GM12878 (cell line): Measurements from ENCODE around the gene CFAP52. TPM values are rescaled to one million over a fixed set of nuclear protein-coding genes. Genes with fewer than 3 reads are reported as not detected.

ENCODE experiments used
- ATAC-seq: fragments of 200-7000 bp; cut with Tn5 transposase; 3 replicates; pipeline ENCODE4 v1.9.1; 2020; ENCODE audit warnings: mild to moderate bottlenecking, moderate library complexity
- BruUV-seq: library from RNA; stranded (reverse); fragments of 400-500 nt; replicated peaks from 2 replicates; lab custom pipeline; 2021; lab: Mats Ljungman, UMichigan
- CTCF ChIA-PET: fragments of 300-600 bp; sonication (Branson Sonifier 250); formaldehyde crosslinking; extraction: SDS; loops from one replicate; lab custom pipeline; 2021; ENCODE audit warnings: inconsistent platforms; lab: Yijun Ruan, JAX
- POLR2A ChIA-PET: fragments of 350-600 bp; formaldehyde crosslinking; extraction: SDS; loops from one replicate; lab custom pipeline; 2021; ENCODE audit warnings: inconsistent platforms; lab: Charles Lee
- RAD21 ChIA-PET: fragments of 300-600 bp; sonication (Branson Sonifier 250); formaldehyde crosslinking; loops from one replicate; lab custom pipeline; 2023; ENCODE audit warnings: antibody characterized with exemption; ENCODE audit not compliant: unreplicated experiment; lab: Charles Lee
- SMC1A ChIA-PET: fragments of 300-600 bp; sonication (Branson Sonifier 250); formaldehyde crosslinking; loops from one replicate; lab custom pipeline; 2023; ENCODE audit not compliant: unreplicated experiment, uncharacterized antibody; lab: Charles Lee
- DNase-seq: peaks from one replicate; pipeline ENCODE4 v3.0.0-alpha.2; 2011; ENCODE audit warnings: low read depth, low spot score
- FAIRE-seq: peaks from 3 replicates; lab custom pipeline; 2011; peaks lifted over from hg19 to GRCh38; lab: Jason Lieb, UNC
- H2AFZ ChIP-seq: 2 replicates; pipeline ENCODE4 v1.6.0; 2011; ENCODE audit warnings: low read depth, low read length, control low read depth; ENCODE audit not compliant: control insufficient read depth
- H3K27ac ChIP-seq: 2 replicates; pipeline ENCODE4 v1.5.1; 2011; ENCODE audit warnings: control low read depth; ENCODE audit not compliant: control insufficient read depth, insufficient read depth
- H3K27me3 ChIP-seq, 2 experiments: replicated peaks in 1 of 2; 2 replicates each; pipeline versions ENCODE4 v1.6.0 to v1.6.1; 2011; ENCODE audit warnings: low read length in 1 of 2; ENCODE audit not compliant: control insufficient read depth in 2 of 2, insufficient read depth in 2 of 2
- H3K36me3 ChIP-seq, 2 experiments: 2 replicates each; pipeline ENCODE4 v1.5.1; 2011; ENCODE audit warnings: low read length in 1 of 2; ENCODE audit not compliant: control insufficient read depth in 2 of 2, insufficient read depth in 2 of 2
- H3K4me1 ChIP-seq: 2 replicates; pipeline ENCODE4 v1.6.1; 2011; ENCODE audit warnings: mild to moderate bottlenecking, low read length, moderate library complexity, mixed read lengths; ENCODE audit not compliant: control insufficient read depth, insufficient read depth
- H3K4me2 ChIP-seq: 2 replicates; pipeline ENCODE4 v1.6.0; 2011; ENCODE audit warnings: control low read depth; ENCODE audit not compliant: control insufficient read depth, insufficient read depth
- H3K4me3 ChIP-seq: fragments of 200-600 bp; sonication (generic); 2 replicates; pipeline ENCODE4 v1.5.1; 2016
- H3K79me2 ChIP-seq: 2 replicates; pipeline ENCODE4 v1.6.0; 2011; ENCODE audit warnings: low read length; ENCODE audit not compliant: control insufficient read depth, insufficient read depth
- H3K9ac ChIP-seq: 2 replicates; pipeline ENCODE4 v1.8.0; 2011; ENCODE audit warnings: low read length, control low read depth, mixed read lengths; ENCODE audit not compliant: control insufficient read depth, insufficient read depth
- H3K9me3 ChIP-seq: replicated peaks from 3 replicates; pipeline ENCODE4 v1.5.1; 2011; ENCODE audit warnings: mild to moderate bottlenecking, low read length; ENCODE audit not compliant: control insufficient read depth, insufficient read depth
- H4K20me1 ChIP-seq: 2 replicates; pipeline ENCODE4 v1.6.0; 2011; ENCODE audit not compliant: control insufficient read depth, insufficient read depth
- CBX5 ChIP-seq: sonication (generic); IDR thresholded peaks from 2 replicates; pipeline ENCODE4 v1.6.1; 2016; ENCODE audit warnings: low read depth, moderate library complexity, mild to moderate bottlenecking, inconsistent platforms
- EED ChIP-seq: sonication (generic); IDR thresholded peaks from 2 replicates; pipeline ENCODE4 v1.6.1; 2016; ENCODE audit warnings: antibody characterized with exemption, low read depth
- EP300 ChIP-seq, 2 experiments: fragments of 150-350 bp in 1 of 2; IDR thresholded peaks; 2 replicates each; pipeline ENCODE4 v1.6.1; 2011 to 2012; ENCODE audit warnings: low read depth in 2 of 2, low read length in 2 of 2, borderline replicate concordance in 1 of 2, improper control_type of control experiment in 1 of 2, inconsistent platforms in 1 of 2; ENCODE audit not compliant: control insufficient read depth in 1 of 2
- PAX5 ChIP-seq: IDR thresholded peaks from 2 replicates; pipeline ENCODE4 v1.6.1; 2011; ENCODE audit warnings: low read depth, low read length, borderline replicate concordance
- POLR2A ChIP-seq: IDR thresholded peaks from 2 replicates; pipeline ENCODE4 v1.6.1; 2011; ENCODE audit warnings: low read depth, mild to moderate bottlenecking, low read length
- POLR2AphosphoS2 ChIP-seq: IDR thresholded peaks from 2 replicates; pipeline ENCODE4 v1.6.1; 2011; ENCODE audit warnings: low read depth, mild to moderate bottlenecking, low read length, improper control_type of control experiment, moderate library complexity
- RB1 ChIP-seq: fragments of 450-650 bp; formaldehyde crosslinking; IDR thresholded peaks from 2 replicates; pipeline ENCODE4 v1.6.1; 2017; ENCODE audit warnings: mild to moderate bottlenecking, borderline replicate concordance
- SMAD1 ChIP-seq: fragments of 450-650 bp; IDR thresholded peaks from 2 replicates; pipeline ENCODE4 v1.6.1; 2018; ENCODE audit warnings: mild to moderate bottlenecking, low read depth; ENCODE audit not compliant: partially characterized antibody
- USF2 ChIP-seq: IDR thresholded peaks from 2 replicates; pipeline ENCODE4 v1.6.1; 2011; ENCODE audit warnings: low read depth, low read length, improper control_type of control experiment, borderline replicate concordance
- ZNF207 ChIP-seq: fragments of 450-650 bp; IDR thresholded peaks from 2 replicates; pipeline ENCODE4 v1.6.1; 2014; ENCODE audit warnings: antibody characterized with exemption, mild to moderate bottlenecking, borderline replicate concordance
- ZNF217 ChIP-seq: fragments of 450-650 bp; IDR thresholded peaks from 2 replicates; pipeline ENCODE4 v1.6.1; 2017; ENCODE audit warnings: antibody characterized with exemption, mild to moderate bottlenecking
- WGBS: methylation state at CpG from one replicate; pipeline ENCODE4 v1.1.6; 2016; ENCODE audit warnings: low lambda C conversion rate; ENCODE audit not compliant: insufficient replicate concordance, insufficient coverage; ENCODE audit errors: missing lambda C conversion rate; 5-methylcytosine and 5-hydroxymethylcytosine counted together
- in situ Hi-C: fragments of 300-500 bp; cut with MboI; formaldehyde crosslinking; loops from 9 replicates; pipeline ENCODE4 v1.14.3; 2018; ENCODE audit warnings: mixed read lengths
- intact Hi-C: fragments of 100-400 bp; cut with micrococcal nuclease; formaldehyde crosslinking; loops from one replicate; pipeline ENCODE4 v1.14.2; 2022; ENCODE audit not compliant: unreplicated experiment
- polyA plus RNA-seq, 11 experiments: library from polyadenylated mRNA; depleted of rRNA in 4 of 11; unstranded in 6 of 11; stranded (reverse) in 5 of 11; fragments of >200 nt; fragmentation: Nextera tagmentation in 4 of 11; fragmentation: Illumina TruSeq in 1 of 11; extraction: Ambion mirVana in 4 of 11; extraction: Trizol in 1 of 11; gene quantifications; 1 replicate in 1 of 11; 2 replicates in 10 of 11; pipeline versions ENCODE4 v1.2.1 to v1.2.3, GENCODE V29; 2011 to 2016; ENCODE audit warnings: inconsistent platforms in 2 of 11, missing spikeins in 2 of 11, low read depth in 1 of 11
- total RNA-seq, 4 experiments: library from RNA; depleted of rRNA in 3 of 4; stranded (reverse); fragments of >200 nt in 3 of 4; fragmentation: Illumina TruSeq in 1 of 4; extraction: Trizol in 1 of 4; gene quantifications; 2 replicates each; pipeline versions ENCODE4 v1.2.1 to v1.2.3, GENCODE V29; 2013 to 2021

CFAP52 gene
- total and polyA plus RNA-seq, 10 of the 15 experiments (the other 5 are each of a cell fraction or from before 2014, with no cell fraction given): 0.05 to 0.14 TPM; not detected in 8

GRCh38 chr17:9628509-9628908 lies 52.1 kb downstream of the CFAP52 start:
- Histone ChIP-seq H3K9me3 (no peaks in the 10 kb centered on the region; the same call in 2 of the 3 replicates), H3K27me3 (no peaks in the 10 kb centered on the region), H3K4me3 (no peak overlapping the region), H3K79me2 (no peaks in the 10 kb centered on the region), H3K9ac (no peak overlapping the region), H2AFZ (no peak overlapping the region), H3K4me1 (no peaks in the 10 kb centered on the region), H4K20me1 (no peaks in the 10 kb centered on the region), H3K4me2 (no peak overlapping the region), H3K36me3 (no peaks in the 10 kb centered on the region), H3K27ac (no peak overlapping the region)
- intact Hi-C loops (no loop called here), in situ Hi-C loops (no loop called here)
- WGBS: 48% methylated on average over 10 of the region's 10 CpGs
- TF ChIP-seq SMAD1 (no peak), USF2 (no peak), EED (no peak), PAX5 (no peak), ZNF207 (no peak), POLR2AphosphoS2 (no peak), POLR2A (no peak), EP300 (IDR thresholded peaks at IDR 0.05; ENCODE audit: borderline replicate concordance in 1 of 2, control insufficient read depth in 1 of 2, low read depth in 2 of 2, low read length in 2 of 2) (no peak), RB1 (no peak), ZNF217 (no peak), CBX5 (no peak)
- ATAC-seq (no peak), FAIRE-seq (no peak), DNase-seq (no peak)
- POLR2A ChIA-PET: no interaction called here
- SMC1A ChIA-PET: interaction anchor here (0.6 kb wide), 1 partner anchor 82 kb away, joined by 3 read pairs; no protein-coding TSS in a partner anchor
- no TSS peak for BruUV-seq
- RAD21 ChIA-PET: no interaction called here
- CTCF ChIA-PET: no interaction called here
